ENCODE data around the gene PDSS2. TPM values are rescaled to one million over a fixed set of nuclear protein-coding genes. Genes with fewer than 3 reads are reported as not detected.
"Not testable (repeated sequence)": the region's sequence is repeated elsewhere in the genome, so short reads cannot be mapped to it uniquely, and the experiment has no call there.

Gene PDSS2
- polyA plus RNA-seq, 2 donors = 3.6 to 7.3 TPM

DNA sequence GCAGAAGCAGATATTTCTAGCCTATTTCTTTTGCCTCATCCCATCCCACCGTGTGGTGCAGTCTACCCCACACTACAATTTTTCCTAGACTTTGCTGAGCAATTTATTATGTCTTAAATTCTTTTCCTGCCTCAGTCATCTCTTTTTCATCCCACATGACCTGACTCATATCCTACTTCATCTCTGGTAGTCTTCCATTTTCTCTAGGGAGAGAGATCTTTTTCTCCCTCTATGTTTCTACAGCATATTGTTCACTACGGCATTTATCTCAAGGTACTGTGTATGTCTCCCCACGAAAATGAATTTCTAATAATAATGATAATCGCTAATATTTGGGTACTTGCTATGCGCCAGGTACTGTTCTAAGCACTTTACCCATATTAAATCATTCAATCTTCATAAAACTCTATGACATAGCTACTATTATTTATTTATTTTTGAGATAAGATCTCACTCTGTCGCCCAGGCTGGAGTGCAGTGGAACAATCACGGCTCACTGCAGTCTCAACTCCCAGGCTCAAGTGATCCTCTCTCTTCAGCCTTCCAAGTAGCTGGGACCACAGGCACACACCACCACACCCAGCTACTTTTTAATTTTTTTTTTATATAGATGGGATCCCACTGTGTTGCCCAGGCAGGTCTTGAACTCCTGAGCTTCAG lies 15.6 kb downstream of the PDSS2 start:
- no peaks in the 10 kb centered on the region for H3K4me1 ChIP-seq (ENCODE audit: control insufficient read depth in 2 of 2, insufficient read depth in 2 of 2, low read length in 1 of 2)
- WGBS, 2 donors = 93% methylated on average over 7 of the region's 7 CpGs
- H3K9me3 ChIP-seq (ENCODE audit: control insufficient read depth in 2 of 2, insufficient read depth in 1 of 2, low read depth in 1 of 2, low read length in 1 of 2) = peaks cover 3 to 7% of the 10 kb centered on the region in 2 donors
- H3K4me3 ChIP-seq (ENCODE audit: low read depth in 1 of 2, low read length in 2 of 2) = no peak overlapping the region
- H3K27ac ChIP-seq (ENCODE audit: low read depth in 2 of 2, low read length in 1 of 2) = no peak overlapping the region
- no peaks in the 10 kb centered on the region for H3K36me3 ChIP-seq (ENCODE audit: control insufficient read depth in 2 of 2, insufficient read depth in 2 of 2, low read length in 1 of 2)
- no peaks in the 10 kb centered on the region for H3K27me3 ChIP-seq (ENCODE audit: control insufficient read depth in 1 of 2, insufficient read depth in 2 of 2, low read length in 2 of 2)

DNA sequence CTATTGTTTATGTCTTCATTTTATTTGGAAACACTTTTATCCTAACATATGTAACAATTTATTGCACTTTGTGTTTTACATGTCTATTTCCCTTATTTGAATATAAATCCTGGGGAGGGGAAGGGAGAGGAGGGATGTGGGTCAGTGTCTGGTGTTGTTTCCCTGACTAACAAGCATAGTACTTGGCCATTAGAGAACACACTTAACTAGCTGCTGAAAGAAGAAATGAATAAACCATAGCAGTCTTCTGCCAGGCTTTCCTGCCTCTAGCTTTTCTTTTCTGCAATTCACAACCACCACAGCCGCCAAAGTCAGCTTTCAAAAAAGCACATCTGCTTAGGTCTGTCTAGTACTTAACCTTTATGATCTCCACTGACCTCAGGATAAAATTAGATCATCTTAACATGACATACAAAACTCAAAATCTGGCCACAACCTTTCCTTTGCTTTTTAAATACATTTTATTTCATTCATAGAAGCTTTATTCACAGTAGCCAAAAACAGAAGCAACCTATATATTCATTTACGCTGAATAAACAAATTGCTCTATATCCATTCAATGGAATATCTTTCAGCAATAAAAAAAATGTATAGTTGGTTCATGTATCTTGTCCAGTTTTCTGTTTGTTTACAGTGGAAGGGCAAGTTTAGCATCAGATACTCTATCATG lies 16.3 kb downstream of the PDSS2 start:
- WGBS, 2 donors = 89 to 92% methylated on average over 2 of the region's 2 CpGs
- Histone ChIP-seq H3K4me3 (ENCODE audit: low read depth in 1 of 2, low read length in 2 of 2) (no peak overlapping the region), H3K4me1 (ENCODE audit: control insufficient read depth in 2 of 2, insufficient read depth in 2 of 2, low read length in 1 of 2) (no peaks in the 10 kb centered on the region), H3K9me3 (ENCODE audit: control insufficient read depth in 2 of 2, insufficient read depth in 1 of 2, low read depth in 1 of 2, low read length in 1 of 2) (peaks cover 3 to 7% of the 10 kb centered on the region in 2 donors), H3K27ac (ENCODE audit: low read depth in 2 of 2, low read length in 1 of 2) (no peak overlapping the region), H3K36me3 (ENCODE audit: control insufficient read depth in 2 of 2, insufficient read depth in 2 of 2, low read length in 1 of 2) (no peaks in the 10 kb centered on the region), H3K27me3 (ENCODE audit: control insufficient read depth in 1 of 2, insufficient read depth in 2 of 2, low read length in 2 of 2) (no peaks in the 10 kb centered on the region)

DNA sequence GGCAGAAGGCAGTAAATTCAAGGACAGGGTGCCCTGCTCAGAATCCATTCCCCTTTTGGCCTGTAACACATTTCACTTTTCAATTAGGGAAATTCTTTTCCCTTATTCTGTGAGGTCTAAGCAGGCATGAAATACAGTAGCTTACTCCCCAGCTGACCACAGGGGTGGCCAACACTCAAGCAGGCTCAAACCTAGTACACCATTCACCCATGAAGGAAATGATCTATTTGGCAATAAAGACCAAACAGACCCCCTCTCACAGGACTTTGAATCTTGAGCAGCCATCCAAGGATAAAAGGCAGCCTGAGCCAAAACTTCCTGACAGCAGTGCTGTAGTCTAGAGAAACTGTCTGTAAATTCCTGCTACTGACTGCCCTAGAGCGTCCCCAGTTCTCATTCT lies 17.7 kb downstream of the PDSS2 start:
- no peak overlapping the region for H3K27ac ChIP-seq (ENCODE audit: low read depth in 2 of 2, low read length in 1 of 2)
- WGBS, 2 donors = 93 to 99% methylated on average over 1 of the region's 1 CpG
- no peak overlapping the region for H3K4me3 ChIP-seq (ENCODE audit: low read depth in 1 of 2, low read length in 2 of 2)
- H3K27me3 ChIP-seq (ENCODE audit: control insufficient read depth in 1 of 2, insufficient read depth in 2 of 2, low read length in 2 of 2) = no peaks in the 10 kb centered on the region
- no peaks in the 10 kb centered on the region for H3K36me3 ChIP-seq (ENCODE audit: control insufficient read depth in 2 of 2, insufficient read depth in 2 of 2, low read length in 1 of 2)
- H3K9me3 ChIP-seq (ENCODE audit: control insufficient read depth in 2 of 2, insufficient read depth in 1 of 2, low read depth in 1 of 2, low read length in 1 of 2) = no peaks in the 10 kb centered on the region
- no peaks in the 10 kb centered on the region for H3K4me1 ChIP-seq (ENCODE audit: control insufficient read depth in 2 of 2, insufficient read depth in 2 of 2, low read length in 1 of 2)

DNA sequence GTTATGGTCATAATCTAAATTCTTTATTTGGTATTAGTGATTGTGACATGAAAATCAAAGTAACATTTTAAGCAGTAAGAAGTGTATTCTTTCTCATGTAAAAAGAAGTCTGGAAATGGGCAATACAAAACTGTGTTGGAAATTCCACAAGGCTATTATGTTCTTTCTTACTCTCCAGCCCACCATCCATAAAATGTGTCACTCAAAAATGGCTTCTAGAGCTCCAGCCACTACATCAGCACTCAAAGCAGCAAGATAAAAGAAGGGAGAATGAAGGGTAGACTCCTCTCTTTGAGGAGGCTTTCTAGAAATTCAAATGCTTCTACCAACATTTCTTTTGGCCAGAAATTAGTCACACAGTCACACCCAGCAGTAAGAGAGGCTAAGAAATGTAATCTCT lies 18.4 kb downstream of the PDSS2 start:
- H3K4me3 ChIP-seq (ENCODE audit: low read depth in 1 of 2, low read length in 2 of 2) = no peak overlapping the region
- H3K27me3 ChIP-seq (ENCODE audit: control insufficient read depth in 1 of 2, insufficient read depth in 2 of 2, low read length in 2 of 2) = no peaks in the 10 kb centered on the region
- no peaks in the 10 kb centered on the region for H3K36me3 ChIP-seq (ENCODE audit: control insufficient read depth in 2 of 2, insufficient read depth in 2 of 2, low read length in 1 of 2)
- H3K27ac ChIP-seq (ENCODE audit: low read depth in 2 of 2, low read length in 1 of 2) = no peak overlapping the region
- no peaks in the 10 kb centered on the region for H3K4me1 ChIP-seq (ENCODE audit: control insufficient read depth in 2 of 2, insufficient read depth in 2 of 2, low read length in 1 of 2)
- H3K9me3 ChIP-seq (ENCODE audit: control insufficient read depth in 2 of 2, insufficient read depth in 1 of 2, low read depth in 1 of 2, low read length in 1 of 2) = no peaks in the 10 kb centered on the region

DNA sequence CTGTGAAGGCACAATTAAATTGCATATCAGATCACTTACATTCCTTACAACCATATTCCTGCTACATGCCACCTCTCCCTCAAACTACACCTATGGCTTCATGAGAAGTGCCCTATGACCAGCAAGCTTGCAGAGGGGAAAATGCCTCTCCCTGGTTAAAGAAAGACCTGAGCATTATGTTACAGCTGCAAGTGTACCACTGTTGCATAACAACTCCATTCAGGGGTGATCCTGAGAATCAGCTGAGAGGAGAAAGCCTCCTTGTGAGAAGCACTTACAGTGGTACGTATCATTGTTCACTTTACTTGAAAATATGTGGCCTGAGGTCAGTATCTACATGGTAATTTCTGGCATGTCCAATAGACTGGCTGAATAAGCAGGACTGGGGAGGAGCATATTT lies 20.0 kb downstream of the PDSS2 start:
- Histone ChIP-seq H3K4me3 (ENCODE audit: low read depth in 1 of 2, low read length in 2 of 2) (no peak overlapping the region), H3K9me3 (ENCODE audit: control insufficient read depth in 2 of 2, insufficient read depth in 1 of 2, low read depth in 1 of 2, low read length in 1 of 2) (no peaks in the 10 kb centered on the region), H3K4me1 (ENCODE audit: control insufficient read depth in 2 of 2, insufficient read depth in 2 of 2, low read length in 1 of 2) (no peaks in the 10 kb centered on the region), H3K27me3 (ENCODE audit: control insufficient read depth in 1 of 2, insufficient read depth in 2 of 2, low read length in 2 of 2) (no peaks in the 10 kb centered on the region), H3K27ac (ENCODE audit: low read depth in 2 of 2, low read length in 1 of 2) (no peak overlapping the region), H3K36me3 (ENCODE audit: control insufficient read depth in 2 of 2, insufficient read depth in 2 of 2, low read length in 1 of 2) (no peaks in the 10 kb centered on the region)
- WGBS, 2 donors = 1 to 3% methylated on average over 1 of the region's 1 CpG

DNA sequence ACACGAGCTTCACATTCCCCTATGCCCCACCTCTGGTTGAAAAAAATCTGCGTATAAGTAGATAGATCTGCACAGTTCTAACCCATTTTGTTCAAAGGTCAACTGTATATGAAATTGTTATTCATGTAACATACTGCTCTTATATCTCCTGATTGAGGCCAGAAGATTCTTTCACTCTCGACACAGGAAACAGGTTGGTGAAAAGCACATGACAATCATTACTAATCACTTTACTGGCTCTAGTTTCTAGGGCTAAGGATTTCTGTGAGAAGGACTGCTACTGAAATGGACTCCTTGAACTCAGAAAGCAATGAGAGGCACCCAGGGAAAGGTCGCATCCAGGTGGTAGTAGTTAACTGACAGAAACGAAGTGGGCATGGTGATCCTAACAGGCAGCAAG lies 21.7 kb downstream of the PDSS2 start:
- Histone ChIP-seq H3K4me1 (ENCODE audit: control insufficient read depth in 2 of 2, insufficient read depth in 2 of 2, low read length in 1 of 2) (no peaks in the 10 kb centered on the region), H3K27me3 (ENCODE audit: control insufficient read depth in 1 of 2, insufficient read depth in 2 of 2, low read length in 2 of 2) (no peaks in the 10 kb centered on the region), H3K36me3 (ENCODE audit: control insufficient read depth in 2 of 2, insufficient read depth in 2 of 2, low read length in 1 of 2) (no peaks in the 10 kb centered on the region), H3K27ac (ENCODE audit: low read depth in 2 of 2, low read length in 1 of 2) (no peak overlapping the region), H3K4me3 (ENCODE audit: low read depth in 1 of 2, low read length in 2 of 2) (no peak overlapping the region), H3K9me3 (ENCODE audit: control insufficient read depth in 2 of 2, insufficient read depth in 1 of 2, low read depth in 1 of 2, low read length in 1 of 2) (no peaks in the 10 kb centered on the region)
- WGBS, 2 donors = 91 to 95% methylated on average over 5 of the region's 5 CpGs

DNA sequence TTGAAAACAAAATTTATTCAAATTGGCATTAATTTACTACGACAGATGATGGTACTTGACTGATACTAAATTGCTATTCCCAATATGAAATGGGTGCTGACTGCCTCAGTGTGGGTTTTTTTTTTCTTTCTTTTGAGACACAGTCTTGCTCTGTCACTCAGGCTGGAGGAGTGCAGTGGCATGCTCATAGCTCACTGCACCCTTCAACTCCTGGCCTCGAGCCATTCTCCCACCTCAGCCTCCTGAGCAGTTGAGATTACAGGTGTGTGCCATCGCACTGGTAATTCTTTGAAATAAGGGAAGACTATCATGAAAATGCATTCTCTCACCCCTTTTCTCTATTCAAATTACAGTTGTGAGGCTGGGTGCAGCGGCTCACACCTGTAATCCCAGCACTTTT lies 22.5 kb downstream of the PDSS2 start:
- WGBS, 2 donors = 84 to 94% methylated on average over 4 of the region's 4 CpGs
- Histone ChIP-seq H3K27ac (ENCODE audit: low read depth in 2 of 2, low read length in 1 of 2) (no peak overlapping the region), H3K9me3 (ENCODE audit: control insufficient read depth in 2 of 2, insufficient read depth in 1 of 2, low read depth in 1 of 2, low read length in 1 of 2) (no peaks in the 10 kb centered on the region), H3K36me3 (ENCODE audit: control insufficient read depth in 2 of 2, insufficient read depth in 2 of 2, low read length in 1 of 2) (no peaks in the 10 kb centered on the region), H3K4me1 (ENCODE audit: control insufficient read depth in 2 of 2, insufficient read depth in 2 of 2, low read length in 1 of 2) (no peaks in the 10 kb centered on the region), H3K27me3 (ENCODE audit: control insufficient read depth in 1 of 2, insufficient read depth in 2 of 2, low read length in 2 of 2) (no peaks in the 10 kb centered on the region), H3K4me3 (ENCODE audit: low read depth in 1 of 2, low read length in 2 of 2) (no peak overlapping the region)

DNA sequence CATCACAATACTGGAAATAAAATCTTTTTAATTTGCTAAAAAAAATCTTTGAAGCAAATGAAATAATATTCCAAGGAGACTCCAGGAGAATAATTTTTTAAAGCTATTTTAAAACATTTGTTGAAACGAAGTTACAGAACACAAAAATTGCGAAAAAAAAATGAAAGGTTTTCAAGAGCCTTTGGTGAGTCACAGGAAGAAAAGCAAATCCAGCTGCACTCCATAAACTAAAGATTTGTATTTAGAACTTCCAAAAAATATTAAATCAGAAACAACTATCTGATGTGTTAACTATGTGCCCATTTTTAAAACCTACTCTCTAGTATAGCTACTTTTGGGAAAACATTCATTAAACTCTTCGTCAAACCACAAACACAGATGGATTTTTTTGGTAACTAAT lies 23.6 kb downstream of the PDSS2 start:
- Histone ChIP-seq H3K4me3 (ENCODE audit: low read depth in 1 of 2, low read length in 2 of 2) (no peak overlapping the region), H3K36me3 (ENCODE audit: control insufficient read depth in 2 of 2, insufficient read depth in 2 of 2, low read length in 1 of 2) (no peaks in the 10 kb centered on the region), H3K27me3 (ENCODE audit: control insufficient read depth in 1 of 2, insufficient read depth in 2 of 2, low read length in 2 of 2) (no peaks in the 10 kb centered on the region), H3K4me1 (ENCODE audit: control insufficient read depth in 2 of 2, insufficient read depth in 2 of 2, low read length in 1 of 2) (no peaks in the 10 kb centered on the region), H3K9me3 (ENCODE audit: control insufficient read depth in 2 of 2, insufficient read depth in 1 of 2, low read depth in 1 of 2, low read length in 1 of 2) (no peaks in the 10 kb centered on the region), H3K27ac (ENCODE audit: low read depth in 2 of 2, low read length in 1 of 2) (no peak overlapping the region)
- WGBS, 2 donors = 55 to 70% methylated on average over 3 of the region's 3 CpGs

DNA sequence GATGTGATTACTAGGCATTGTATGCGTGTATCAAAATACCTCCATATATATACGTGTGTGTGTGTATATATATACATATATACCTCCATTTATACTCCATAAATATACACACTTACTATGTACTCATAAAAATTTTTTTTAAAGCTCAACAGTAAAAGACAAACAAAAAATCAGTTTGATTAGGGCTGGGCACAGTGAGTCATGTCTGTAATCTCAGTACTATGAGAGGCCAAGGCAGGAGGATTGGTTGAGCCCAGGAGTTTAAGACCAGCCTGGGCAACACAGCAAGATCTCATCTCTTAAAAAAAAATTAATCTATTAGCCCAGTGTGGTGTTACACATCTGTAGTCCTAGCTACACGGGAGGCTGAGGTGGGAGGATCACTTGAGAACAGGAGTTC lies 24.6 kb downstream of the PDSS2 start:
- 91 to 98% methylated on average over 3 of the region's 3 CpGs for WGBS, 2 donors
- Histone ChIP-seq H3K4me3 (ENCODE audit: low read depth in 1 of 2, low read length in 2 of 2) (no peak overlapping the region), H3K9me3 (ENCODE audit: control insufficient read depth in 2 of 2, insufficient read depth in 1 of 2, low read depth in 1 of 2, low read length in 1 of 2) (no peaks in the 10 kb centered on the region), H3K27me3 (ENCODE audit: control insufficient read depth in 1 of 2, insufficient read depth in 2 of 2, low read length in 2 of 2) (no peaks in the 10 kb centered on the region), H3K4me1 (ENCODE audit: control insufficient read depth in 2 of 2, insufficient read depth in 2 of 2, low read length in 1 of 2) (no peaks in the 10 kb centered on the region), H3K36me3 (ENCODE audit: control insufficient read depth in 2 of 2, insufficient read depth in 2 of 2, low read length in 1 of 2) (no peaks in the 10 kb centered on the region), H3K27ac (ENCODE audit: low read depth in 2 of 2, low read length in 1 of 2) (no peak overlapping the region)

DNA sequence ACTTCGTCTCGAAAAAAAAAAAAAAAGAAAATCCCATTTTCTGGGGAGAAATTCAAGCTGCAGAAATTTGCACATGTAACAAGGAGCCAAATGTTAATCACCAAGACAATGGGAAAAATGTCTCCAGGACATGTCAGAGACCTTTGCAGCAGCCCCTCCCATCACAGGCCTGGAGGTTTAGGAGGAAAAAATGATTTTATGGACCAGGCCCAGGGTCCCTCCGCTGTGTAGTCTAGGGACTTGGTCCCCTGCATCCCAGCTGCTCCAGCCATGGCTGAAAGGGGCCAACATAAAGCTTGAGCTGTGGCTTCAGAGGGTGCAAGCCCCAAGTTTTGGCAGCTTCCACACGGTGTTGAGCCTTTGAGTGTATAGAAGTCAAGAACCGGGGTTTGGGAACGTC lies 33.4 kb downstream of the PDSS2 start:
- H3K4me3 ChIP-seq (ENCODE audit: low read depth in 1 of 2, low read length in 2 of 2); H3K9me3 ChIP-seq (ENCODE audit: control insufficient read depth in 2 of 2, insufficient read depth in 1 of 2, low read depth in 1 of 2, low read length in 1 of 2); H3K27ac ChIP-seq (ENCODE audit: low read depth in 2 of 2, low read length in 1 of 2); H3K27me3 ChIP-seq (ENCODE audit: control insufficient read depth in 1 of 2, insufficient read depth in 2 of 2, low read length in 2 of 2); H3K36me3 ChIP-seq (ENCODE audit: control insufficient read depth in 2 of 2, insufficient read depth in 2 of 2, low read length in 1 of 2); H3K4me1 ChIP-seq (ENCODE audit: control insufficient read depth in 2 of 2, insufficient read depth in 2 of 2, low read length in 1 of 2): not testable (repeated sequence)
- 64 to 70% methylated on average over 6 of the region's 6 CpGs for WGBS, 2 donors
